Astrocyte (in vitro differentiated cells and primary cell): ENCODE data around the gene PARPBP. TPM values are rescaled to one million over a fixed set of nuclear protein-coding genes. Genes with fewer than 3 reads are reported as not detected.
A peak's percentile ranks its signal among the peaks of the same experiment; 100 is the strongest.

Source experiments
- DNase-seq: peaks from one replicate; pipeline ENCODE4 v3.0.0-alpha.2; 2010; ENCODE audit warnings: low read depth
- FAIRE-seq: peaks from 2 replicates; lab custom pipeline; 2011; peaks lifted over from hg19 to GRCh38; lab: Jason Lieb, UNC
- H2AFZ ChIP-seq: 2 replicates; pipeline ENCODE4 v1.6.0; 2012; ENCODE audit warnings: low read depth, low read length, inconsistent platforms
- H3K27ac ChIP-seq: 2 replicates; pipeline ENCODE4 v1.5.1; 2011; ENCODE audit warnings: low read depth, low read length, inconsistent platforms
- H3K27me3 ChIP-seq: 2 replicates; pipeline ENCODE4 v1.6.0; 2011; ENCODE audit warnings: low read length, inconsistent platforms; ENCODE audit not compliant: insufficient read depth
- H3K36me3 ChIP-seq: 2 replicates; pipeline ENCODE4 v1.5.1; 2011; ENCODE audit warnings: low read length, inconsistent platforms; ENCODE audit not compliant: insufficient read depth
- H3K4me1 ChIP-seq: 2 replicates; pipeline ENCODE4 v1.5.1; 2011; ENCODE audit warnings: low read length, inconsistent platforms; ENCODE audit not compliant: insufficient read depth
- H3K4me2 ChIP-seq: 2 replicates; pipeline ENCODE4 v1.6.0; 2012; ENCODE audit warnings: low read length, inconsistent platforms
- H3K4me3 ChIP-seq: 2 replicates; pipeline ENCODE4 v1.5.1; 2011; ENCODE audit warnings: low read depth, mild to moderate bottlenecking, low read length, inconsistent platforms; ENCODE audit not compliant: insufficient read depth
- H3K79me2 ChIP-seq: 2 replicates; pipeline ENCODE4 v1.6.0; 2012; ENCODE audit warnings: mild to moderate bottlenecking, low read length, inconsistent platforms; ENCODE audit not compliant: insufficient read depth
- H3K9ac ChIP-seq: 2 replicates; pipeline ENCODE4 v1.6.0; 2012; ENCODE audit warnings: mild to moderate bottlenecking, low read length, inconsistent platforms
- H3K9me3 ChIP-seq: 2 replicates; pipeline ENCODE4 v1.5.1; 2012; ENCODE audit warnings: low read depth, mild to moderate bottlenecking, low read length, inconsistent platforms; ENCODE audit not compliant: insufficient read depth
- H4K20me1 ChIP-seq: 2 replicates; pipeline ENCODE4 v1.6.0; 2012; ENCODE audit warnings: low read length, inconsistent platforms; ENCODE audit not compliant: insufficient read depth
- H3K27ac Mint-ChIP-seq: one replicate; pipeline ENCODE4 v1.8.0; 2021; ENCODE audit warnings: mild to moderate bottlenecking, mixed read lengths; ENCODE audit not compliant: unreplicated experiment
- H3K27me3 Mint-ChIP-seq: one replicate; pipeline ENCODE4 v1.8.0; 2021; ENCODE audit warnings: low read depth, mixed read lengths; ENCODE audit not compliant: unreplicated experiment
- H3K36me3 Mint-ChIP-seq: one replicate; pipeline ENCODE4 v1.8.0; 2021; ENCODE audit warnings: low read depth, mixed read lengths; ENCODE audit not compliant: unreplicated experiment
- H3K4me1 Mint-ChIP-seq: one replicate; pipeline ENCODE4 v1.8.0; 2021; ENCODE audit warnings: low read depth, mixed read lengths; ENCODE audit not compliant: unreplicated experiment
- H3K4me3 Mint-ChIP-seq: one replicate; pipeline ENCODE4 v1.8.0; 2021; ENCODE audit warnings: mild to moderate bottlenecking, moderate library complexity, mixed read lengths; ENCODE audit not compliant: unreplicated experiment
- H3K9me3 Mint-ChIP-seq: one replicate; pipeline ENCODE4 v1.8.0; 2021; ENCODE audit warnings: mild to moderate bottlenecking, mixed read lengths; ENCODE audit not compliant: unreplicated experiment
- EZH2 ChIP-seq: IDR thresholded peaks from 2 replicates; pipeline ENCODE4 v1.6.1; 2012; ENCODE audit warnings: mild to moderate bottlenecking, low read length, inconsistent platforms; ENCODE audit not compliant: insufficient read depth
- total RNA-seq: library from RNA; stranded (reverse); gene quantifications from 2 replicates; pipeline ENCODE4 v1.2.1, GENCODE V29; 2021
- TF ChIP-seq, protein P1 (sequence below): IDR thresholded peaks from 2 replicates; pipeline ENCODE4 v1.5.1; 2011; ENCODE audit warnings: low read depth, mild to moderate bottlenecking, inconsistent platforms, low read length, moderate library complexity; ENCODE audit not compliant: insufficient read depth

PARPBP gene
- total RNA-seq, 1 donor from 2014 or later, result 5.8 TPM

DNA sequence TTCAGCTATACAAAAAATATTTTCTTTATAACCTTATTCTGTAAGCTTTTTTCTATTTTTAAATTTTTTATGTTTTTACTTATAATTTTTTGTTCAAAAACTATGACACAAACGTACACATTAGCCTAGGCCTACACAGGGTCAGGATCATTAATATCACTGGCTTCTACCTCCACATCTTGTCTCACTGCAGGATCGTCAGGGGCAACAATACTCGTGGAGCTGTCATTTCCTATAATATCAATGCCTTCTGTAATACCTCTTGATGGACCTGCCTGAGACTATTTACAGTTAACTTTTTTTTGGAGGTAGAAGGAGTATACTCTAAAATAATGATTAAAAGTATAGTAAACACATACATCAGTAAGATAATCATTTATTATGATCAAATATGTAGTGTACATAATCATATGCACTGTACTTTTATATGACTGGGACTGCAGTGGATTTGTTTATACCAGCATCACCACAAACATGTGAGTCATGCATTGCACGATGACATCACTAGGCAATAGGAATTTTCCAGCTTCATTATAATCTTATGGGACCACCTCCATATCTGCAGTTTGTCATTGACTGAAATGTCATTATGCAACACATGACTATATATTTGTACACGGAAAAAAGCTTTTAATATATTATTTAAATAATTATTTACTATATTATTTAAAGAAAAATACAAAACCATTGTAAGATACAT is 96.2 kb downstream of the PARPBP start:
- FAIRE-seq (peak; percentile 64), DNase-seq (peak; percentile 61)
- Histone ChIP-seq H3K27me3 (no peaks in the 10 kb centered on the region), H2AFZ (no peak overlapping the region), H3K4me2 (no peak overlapping the region), H3K27ac (no peak overlapping the region), H4K20me1 (no peaks in the 10 kb centered on the region), H3K4me3 (no peak overlapping the region), H3K36me3 (no peaks in the 10 kb centered on the region), H3K79me2 (no peaks in the 10 kb centered on the region), H3K9ac (no peak overlapping the region), H3K4me1 (no peaks in the 10 kb centered on the region), H3K9me3 (no peaks in the 10 kb centered on the region)
- Mint-ChIP-seq H3K9me3 (no peaks in the 10 kb centered on the region), H3K27ac (no peak overlapping the region), H3K4me3 (no peak overlapping the region), H3K36me3 (no peaks in the 10 kb centered on the region), H3K27me3 (no peaks in the 10 kb centered on the region), H3K4me1 (no peaks in the 10 kb centered on the region)
- TF ChIP-seq, protein P1, sequence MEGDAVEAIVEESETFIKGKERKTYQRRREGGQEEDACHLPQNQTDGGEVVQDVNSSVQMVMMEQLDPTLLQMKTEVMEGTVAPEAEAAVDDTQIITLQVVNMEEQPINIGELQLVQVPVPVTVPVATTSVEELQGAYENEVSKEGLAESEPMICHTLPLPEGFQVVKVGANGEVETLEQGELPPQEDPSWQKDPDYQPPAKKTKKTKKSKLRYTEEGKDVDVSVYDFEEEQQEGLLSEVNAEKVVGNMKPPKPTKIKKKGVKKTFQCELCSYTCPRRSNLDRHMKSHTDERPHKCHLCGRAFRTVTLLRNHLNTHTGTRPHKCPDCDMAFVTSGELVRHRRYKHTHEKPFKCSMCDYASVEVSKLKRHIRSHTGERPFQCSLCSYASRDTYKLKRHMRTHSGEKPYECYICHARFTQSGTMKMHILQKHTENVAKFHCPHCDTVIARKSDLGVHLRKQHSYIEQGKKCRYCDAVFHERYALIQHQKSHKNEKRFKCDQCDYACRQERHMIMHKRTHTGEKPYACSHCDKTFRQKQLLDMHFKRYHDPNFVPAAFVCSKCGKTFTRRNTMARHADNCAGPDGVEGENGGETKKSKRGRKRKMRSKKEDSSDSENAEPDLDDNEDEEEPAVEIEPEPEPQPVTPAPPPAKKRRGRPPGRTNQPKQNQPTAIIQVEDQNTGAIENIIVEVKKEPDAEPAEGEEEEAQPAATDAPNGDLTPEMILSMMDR, result no peak
- no peak for TF ChIP-seq EZH2

GRCh38 chr12:102220736-102221135 is 100.8 kb downstream of the PARPBP start:
- Histone ChIP-seq H3K27ac (no peak overlapping the region), H3K9me3 (no peaks in the 10 kb centered on the region), H3K4me1 (no peaks in the 10 kb centered on the region), H3K9ac (no peak overlapping the region), H4K20me1 (no peaks in the 10 kb centered on the region), H3K79me2 (no peaks in the 10 kb centered on the region), H3K27me3 (no peaks in the 10 kb centered on the region), H3K36me3 (no peaks in the 10 kb centered on the region), H3K4me3 (no peak overlapping the region), H2AFZ (no peak overlapping the region), H3K4me2 (no peak overlapping the region)
- H3K4me1 Mint-ChIP-seq, result no peaks in the 10 kb centered on the region
- no peaks in the 10 kb centered on the region for H3K9me3 Mint-ChIP-seq
- TF ChIP-seq EZH2, result no peak
- TF ChIP-seq, protein P1, result no peak
- no peaks in the 10 kb centered on the region for H3K27me3 Mint-ChIP-seq
- H3K36me3 Mint-ChIP-seq, result no peaks in the 10 kb centered on the region
- DNase-seq (no peak), FAIRE-seq (no peak)
- H3K4me3 Mint-ChIP-seq, result no peak overlapping the region
- no peak overlapping the region for H3K27ac Mint-ChIP-seq

DNA sequence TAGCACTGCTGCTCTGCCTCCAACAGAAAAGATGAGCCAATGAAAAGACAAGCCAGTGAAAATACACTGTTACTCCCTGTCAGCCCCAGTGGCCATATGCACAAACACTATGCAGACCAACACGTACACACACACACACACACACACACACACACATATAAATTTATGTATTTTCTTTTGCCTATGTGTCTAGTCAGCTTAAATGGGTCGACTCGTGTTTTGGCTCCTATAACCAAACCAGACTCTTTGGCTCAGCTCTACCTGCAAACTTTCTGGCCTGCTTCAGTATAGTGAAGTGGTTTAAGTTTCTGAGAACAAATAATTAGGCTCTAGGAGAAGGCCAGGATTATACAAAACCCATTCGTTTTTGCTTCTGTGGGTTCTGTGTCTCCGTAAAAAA is 108.0 kb downstream of the PARPBP start:
- no peak overlapping the region for H2AFZ ChIP-seq

More for the DNA sequence above, 108.0 kb downstream of the PARPBP start:
- DNase-seq, result no peak
- Histone ChIP-seq H3K4me3 (no peak overlapping the region), H3K9ac (no peak overlapping the region), H3K79me2 (no peaks in the 10 kb centered on the region), H3K27ac (no peak overlapping the region), H3K36me3 (no peaks in the 10 kb centered on the region), H3K4me1 (no peaks in the 10 kb centered on the region), H3K4me2 (no peak overlapping the region), H3K9me3 (no peaks in the 10 kb centered on the region), H4K20me1 (no peaks in the 10 kb centered on the region), H3K27me3 (no peaks in the 10 kb centered on the region)
- FAIRE-seq, result no peak
- no peaks in the 10 kb centered on the region for H3K9me3 Mint-ChIP-seq
- H3K27ac Mint-ChIP-seq, result no peak overlapping the region
- H3K36me3 Mint-ChIP-seq, result no peaks in the 10 kb centered on the region
- H3K4me1 Mint-ChIP-seq, result no peaks in the 10 kb centered on the region
- TF ChIP-seq, protein P1, result no peak
- no peak for TF ChIP-seq EZH2
- no peaks in the 10 kb centered on the region for H3K27me3 Mint-ChIP-seq
- no peak overlapping the region for H3K4me3 Mint-ChIP-seq
